Temporal lobe (tissue), 2 donors: Measurements from ENCODE around the gene ZBTB8OS. TPM values are rescaled to one million over a fixed set of nuclear protein-coding genes. Genes with fewer than 3 reads are reported as not detected.

ENCODE experiments used
- small RNA-seq: library from RNA; depleted of rRNA; stranded (forward); fragments of <200 nt; gene quantifications from one replicate; pipeline ENCODE3, GENCODE V24; 2014; ENCODE audit warnings: low replicate concordance
- total RNA-seq: library from RNA; depleted of rRNA; stranded (reverse); fragments of >200 nt; gene quantifications from one replicate; pipeline ENCODE4 v1.2.3, GENCODE V29; 2014

The ZBTB8OS gene
- total RNA-seq, 1 donor from 2014 or later: 15.0 TPM

Small RNA genes lying within 50 kb of the gene (small RNA-seq; reads per million reads assigned to genes)
- gene RF00019: not detected

Other genes starting within 250 kb of the ZBTB8OS start
- 15.2 TPM for gene ZBTB8B, start 185.5 kb downstream of the ZBTB8OS start, total RNA-seq
- gene ZBTB8A, start 111.1 kb downstream of the ZBTB8OS start, total RNA-seq: 27.0 TPM
- 186 TPM for gene RBBP4, start 658 bp upstream of the ZBTB8OS start, total RNA-seq
- 3.7 TPM for gene SYNC, start 52.2 kb upstream of the ZBTB8OS start, total RNA-seq
- 39.1 TPM for gene YARS1, start 166.8 kb upstream of the ZBTB8OS start, total RNA-seq
- gene S100PBP, start 167.1 kb upstream of the ZBTB8OS start, total RNA-seq: 30.0 TPM
- 15.0 TPM for gene FNDC5, start 220.4 kb upstream of the ZBTB8OS start, total RNA-seq
- 42.0 TPM for gene HPCA, start 235.9 kb upstream of the ZBTB8OS start, total RNA-seq